Fibroblast of lung (primary cell): ENCODE results near the gene ASXL2.

ENCODE experiments used
- CTCF ChIP-seq, 2 donors: IDR thresholded peaks in 1 of 2; conservative IDR thresholded peaks in 1 of 2; 1 replicate in 1 of 2; 2 replicates in 1 of 2; pipeline ENCODE4 v1.5.1; 2011 to 2012; ENCODE audit warnings: low read length in 2 of 2, control low read depth in 1 of 2, inconsistent platforms in 1 of 2, low read depth in 1 of 2, mild to moderate bottlenecking in 1 of 2
- EZH2 ChIP-seq: IDR thresholded peaks from 2 replicates; pipeline ENCODE4 v1.5.1; 2012; ENCODE audit warnings: low read length, control low read depth, mild to moderate bottlenecking; ENCODE audit errors: missing control alignments

- no peak for TF ChIP-seq CTCF (conservative IDR thresholded peaks at IDR 0.05 in 1 of 2, IDR thresholded peaks at IDR 0.05 in 1 of 2; ENCODE audit: low read depth in 1 of 2, low read length in 2 of 2)
- TF ChIP-seq EZH2, result no peak
These were observed 34.8 kb upstream of the ASXL2 start for GRCh38 chr2:25912851-25913695.
